ENCODE data around the gene AGBL3.

The AGBL3 gene

DNA sequence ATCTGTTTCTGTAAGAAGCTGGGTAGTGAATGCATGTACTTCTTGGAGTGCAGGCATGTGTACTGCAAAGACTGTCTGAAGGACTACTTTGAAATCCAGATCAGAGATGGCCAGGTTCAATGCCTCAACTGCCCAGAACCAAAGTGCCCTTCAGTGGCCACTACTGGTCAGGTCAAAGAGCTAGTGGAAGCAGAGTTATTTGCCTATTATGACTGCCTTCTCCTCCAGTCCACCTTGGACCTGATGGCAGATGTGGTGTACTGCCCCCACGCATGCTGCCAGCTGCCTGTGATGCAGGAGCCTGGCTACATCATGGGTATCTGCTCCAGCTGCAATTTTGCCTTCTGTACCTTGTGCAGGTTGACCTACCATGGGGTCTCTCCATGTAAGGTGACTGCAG is 142.6 kb downstream of the AGBL3 start:
- H3K27me3 ChIP-seq (ENCODE audit: control insufficient read depth, insufficient read depth, low read length): no peaks in the 10 kb centered on the region
- H3K4me3 ChIP-seq (ENCODE audit: low read length): no peak overlapping the region
- H3K9me3 ChIP-seq (ENCODE audit: control insufficient read depth, low read length): no peaks in the 10 kb centered on the region
- H3K9ac ChIP-seq (ENCODE audit: low read length): no peak overlapping the region
- no peaks in the 10 kb centered on the region for H3K36me3 ChIP-seq (ENCODE audit: control insufficient read depth, insufficient read depth, low read length)
- H3K4me1 ChIP-seq (ENCODE audit: control insufficient read depth, insufficient read depth, low read length): no peaks in the 10 kb centered on the region

DNA sequence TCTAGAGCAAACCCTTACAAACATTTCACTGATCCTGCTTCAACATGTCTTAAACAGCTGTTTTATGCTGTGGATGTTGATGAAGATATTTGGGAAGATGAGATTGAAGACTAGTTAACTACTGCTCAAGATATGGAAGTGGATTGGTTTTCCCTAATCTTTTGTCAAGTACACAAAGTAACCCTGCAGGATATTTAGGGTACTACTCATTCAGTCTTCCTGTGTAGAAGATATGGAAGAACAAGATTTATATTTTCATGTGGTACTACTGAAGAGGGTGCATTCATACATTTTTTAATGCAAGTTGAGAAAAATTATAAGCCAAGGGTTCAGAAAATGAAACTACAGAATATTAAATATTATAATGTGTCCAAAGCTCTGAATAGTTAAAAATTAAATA is 143.3 kb downstream of the AGBL3 start:
- Histone ChIP-seq H3K36me3 (ENCODE audit: control insufficient read depth, insufficient read depth, low read length) (no peaks in the 10 kb centered on the region), H3K9ac (ENCODE audit: low read length) (no peak overlapping the region), H3K9me3 (ENCODE audit: control insufficient read depth, low read length) (no peaks in the 10 kb centered on the region), H3K27me3 (ENCODE audit: control insufficient read depth, insufficient read depth, low read length) (no peaks in the 10 kb centered on the region), H3K4me1 (ENCODE audit: control insufficient read depth, insufficient read depth, low read length) (no peaks in the 10 kb centered on the region), H3K4me3 (ENCODE audit: low read length) (no peak overlapping the region)

DNA sequence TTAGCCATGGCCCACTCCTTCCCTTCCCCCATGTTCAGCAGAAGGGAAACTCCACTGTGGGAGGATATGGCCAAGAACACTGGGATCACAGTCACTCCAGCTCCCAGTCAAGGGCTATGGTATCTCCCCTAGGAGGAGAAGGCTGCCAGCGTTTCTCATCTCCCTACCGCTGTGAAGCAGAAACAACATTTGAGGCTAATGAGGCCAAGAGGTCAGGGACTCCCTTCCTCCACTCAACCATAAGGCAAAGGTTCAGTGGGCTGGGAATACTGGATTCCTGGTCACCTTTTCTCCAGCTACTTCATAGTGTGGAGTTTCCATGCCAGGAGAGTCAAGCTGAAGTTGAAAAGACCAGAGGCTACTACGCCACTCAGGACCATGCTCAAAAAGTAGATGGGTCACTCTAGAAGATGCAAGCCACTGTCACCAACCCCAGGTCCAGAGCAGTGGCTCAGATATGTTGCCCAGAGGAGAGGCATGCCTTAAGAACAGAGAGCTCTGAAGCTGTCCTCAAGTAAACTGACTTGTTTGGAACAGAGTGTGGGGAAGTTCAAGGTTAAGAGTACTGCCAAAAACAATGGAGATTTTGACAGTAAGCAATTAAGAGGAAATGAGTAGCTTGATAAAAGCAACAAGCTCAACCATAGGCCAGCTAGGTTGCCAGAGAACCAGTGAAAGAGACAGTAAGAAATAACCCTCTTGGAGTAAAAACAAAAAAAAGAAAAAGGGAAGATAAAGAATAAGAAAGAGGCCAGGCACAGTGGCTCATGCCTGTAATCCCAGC is 157.8 kb downstream of the AGBL3 start:
- H3K9ac ChIP-seq (ENCODE audit: low read length): no peak overlapping the region
- no peaks in the 10 kb centered on the region for H3K36me3 ChIP-seq (ENCODE audit: control insufficient read depth, insufficient read depth, low read length)
- H3K4me3 ChIP-seq (ENCODE audit: low read length): no peak overlapping the region
- no peaks in the 10 kb centered on the region for H3K9me3 ChIP-seq (ENCODE audit: control insufficient read depth, low read length)
- no peaks in the 10 kb centered on the region for H3K27me3 ChIP-seq (ENCODE audit: control insufficient read depth, insufficient read depth, low read length)
- H3K4me1 ChIP-seq (ENCODE audit: control insufficient read depth, insufficient read depth, low read length): peaks cover 7% of the 10 kb centered on the region

DNA sequence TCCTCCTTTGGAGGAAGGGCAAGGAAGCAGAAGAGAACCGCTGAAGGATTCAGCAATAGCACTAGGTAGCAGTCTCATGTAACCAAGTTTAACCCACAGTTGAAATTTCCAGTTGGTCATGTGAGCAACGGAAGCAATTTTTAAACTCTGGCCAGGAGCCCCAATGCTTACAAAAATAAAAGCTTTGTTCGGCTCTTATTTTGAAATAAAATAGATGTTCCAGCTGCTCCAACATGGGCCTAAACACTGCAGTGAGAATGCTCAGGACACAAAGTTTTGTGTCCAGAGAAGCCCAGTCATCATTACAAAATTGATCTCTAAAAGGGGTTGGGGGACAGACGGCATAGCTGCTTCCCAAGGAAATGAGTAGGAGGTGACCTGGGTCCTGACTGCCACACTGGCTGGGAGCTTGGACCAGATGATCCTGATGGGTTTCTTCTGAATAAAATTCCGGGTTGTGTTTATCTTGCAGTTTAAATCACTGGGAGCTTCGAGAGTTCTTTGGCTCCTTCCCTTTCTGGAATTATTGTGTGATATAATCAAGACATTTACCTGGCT is 161.1 kb downstream of the AGBL3 start:
- H3K4me1 ChIP-seq (ENCODE audit: control insufficient read depth, insufficient read depth, low read length): peaks cover 7% of the 10 kb centered on the region
- H3K36me3 ChIP-seq (ENCODE audit: control insufficient read depth, insufficient read depth, low read length): peaks cover 8% of the 10 kb centered on the region
- H3K27me3 ChIP-seq (ENCODE audit: control insufficient read depth, insufficient read depth, low read length): no peaks in the 10 kb centered on the region
- peak overlapping the region; percentile 66 for H3K9ac ChIP-seq (ENCODE audit: low read length)
- no peaks in the 10 kb centered on the region for H3K9me3 ChIP-seq (ENCODE audit: control insufficient read depth, low read length)
- H3K4me3 ChIP-seq (ENCODE audit: low read length): peak overlapping the region; percentile 48

DNA sequence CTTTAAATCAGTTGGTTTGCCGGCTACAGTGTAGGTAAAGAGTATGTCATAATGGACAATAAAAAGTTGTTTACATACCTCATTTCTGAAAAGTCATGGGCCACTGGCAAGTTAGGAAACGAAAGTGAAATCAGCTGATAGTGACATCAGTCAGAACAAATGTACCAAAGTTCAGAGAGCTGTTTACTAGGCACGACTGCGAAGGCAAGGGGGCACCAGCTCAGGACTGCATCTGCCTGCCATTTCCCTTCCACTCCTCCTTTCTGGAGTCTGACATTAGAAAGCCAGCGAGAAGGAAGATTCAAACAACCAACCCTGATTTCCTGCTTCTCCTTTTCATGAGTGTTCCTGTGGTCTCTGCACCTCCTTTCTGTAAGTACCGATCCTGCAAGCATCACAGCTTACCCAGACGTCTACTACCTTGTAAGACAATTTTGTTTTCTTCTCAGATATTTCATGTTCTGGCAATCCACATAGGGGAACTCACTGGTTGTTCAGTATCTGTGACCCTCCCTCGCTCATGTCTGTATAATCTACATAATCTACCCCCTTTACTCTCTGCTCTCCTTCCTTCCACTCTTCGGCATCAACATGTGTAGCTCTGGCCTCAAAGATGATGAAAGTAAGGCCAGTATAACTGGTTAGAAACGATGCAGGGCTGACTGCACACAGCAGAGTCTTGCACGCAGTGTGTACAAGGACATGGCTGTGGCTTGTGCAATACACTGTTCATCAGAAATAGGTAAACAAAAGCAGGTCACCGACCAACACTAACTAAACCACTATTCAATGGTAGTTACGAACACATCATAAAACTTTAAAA is 161.8 kb downstream of the AGBL3 start, which contains the start of gene TMEM140:
Gene TMEM140, plus strand, starts transcription at position 174 of the 823 bp plus-strand sequence. CDS start 16,370 bp downstream, outside the sequence.
- H3K36me3 ChIP-seq (ENCODE audit: control insufficient read depth, insufficient read depth, low read length): peaks cover 8% of the 10 kb centered on the region
- no peaks in the 10 kb centered on the region for H3K9me3 ChIP-seq (ENCODE audit: control insufficient read depth, low read length)
- H3K4me1 ChIP-seq (ENCODE audit: control insufficient read depth, insufficient read depth, low read length): peaks cover 7% of the 10 kb centered on the region
- H3K27me3 ChIP-seq (ENCODE audit: control insufficient read depth, insufficient read depth, low read length): no peaks in the 10 kb centered on the region
- H3K4me3 ChIP-seq (ENCODE audit: low read length): peak within 1 kb of the TSS; percentile 48
- peak within 1 kb of the TSS; percentile 66 for H3K9ac ChIP-seq (ENCODE audit: low read length)

DNA sequence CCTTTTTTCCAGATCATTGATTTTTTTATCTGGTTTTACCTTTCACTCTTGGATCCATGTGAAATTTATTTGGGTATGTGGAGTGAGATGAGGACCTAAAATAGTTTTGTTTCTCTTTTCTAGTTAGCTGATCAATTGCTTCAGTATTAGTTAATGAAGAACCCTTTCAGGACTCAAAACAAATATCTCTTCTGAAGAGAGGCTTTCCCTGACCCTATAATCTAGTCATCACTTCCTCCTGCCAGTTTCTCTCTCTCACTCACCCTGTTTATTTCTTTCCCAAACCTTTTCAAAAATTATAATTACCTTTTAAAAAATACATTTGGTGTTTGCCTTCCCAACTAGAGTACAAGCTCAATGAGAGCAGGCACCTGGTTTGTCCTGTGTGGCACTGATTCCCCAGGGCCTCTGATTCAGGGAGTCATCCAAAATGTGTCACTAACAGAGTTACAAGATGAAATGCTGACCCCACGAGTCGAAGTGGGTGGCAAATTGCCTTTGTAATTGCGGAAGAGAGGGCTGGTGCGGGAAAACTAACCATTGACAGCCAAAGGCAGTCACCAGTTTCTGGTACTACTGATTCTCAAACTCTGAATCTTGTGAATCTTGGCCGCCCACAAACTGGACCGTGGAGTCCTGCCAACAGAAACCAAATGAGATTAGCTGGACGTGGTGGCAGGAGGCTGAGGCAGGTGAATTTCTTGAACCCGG is 163.9 kb downstream of the AGBL3 start:
- H3K27me3 ChIP-seq (ENCODE audit: control insufficient read depth, insufficient read depth, low read length): no peaks in the 10 kb centered on the region

DNA sequence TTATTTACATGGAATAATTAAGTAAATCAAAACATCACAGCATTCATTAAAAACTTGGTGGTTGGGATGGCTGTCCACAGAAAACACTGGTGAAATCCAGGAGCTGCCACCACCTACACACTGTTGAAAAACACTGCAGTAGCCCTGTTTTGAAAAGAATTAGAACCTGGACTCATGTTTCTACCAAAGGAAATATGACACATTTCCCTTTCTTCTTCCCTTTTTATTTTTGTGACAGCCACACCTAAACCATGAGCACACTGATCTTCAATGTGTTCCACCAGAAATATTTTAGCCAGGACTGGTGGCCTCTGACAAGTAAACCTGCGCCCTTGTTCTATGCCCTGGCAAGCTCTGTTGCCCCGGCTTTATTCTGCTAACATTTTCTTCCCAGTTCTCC is 164.8 kb downstream of the AGBL3 start:
- Histone ChIP-seq H3K9me3 (ENCODE audit: control insufficient read depth, low read length) (no peaks in the 10 kb centered on the region), H3K4me1 (ENCODE audit: control insufficient read depth, insufficient read depth, low read length) (peaks cover 7% of the 10 kb centered on the region), H3K27me3 (ENCODE audit: control insufficient read depth, insufficient read depth, low read length) (no peaks in the 10 kb centered on the region), H3K36me3 (ENCODE audit: control insufficient read depth, insufficient read depth, low read length) (peaks cover 8% of the 10 kb centered on the region), H3K4me3 (ENCODE audit: low read length) (no peak overlapping the region), H3K9ac (ENCODE audit: low read length) (no peak overlapping the region)

More for the DNA sequence above, 163.9 kb downstream of the AGBL3 start:
- H3K4me1 ChIP-seq (ENCODE audit: control insufficient read depth, insufficient read depth, low read length): peaks cover 7% of the 10 kb centered on the region
- H3K9me3 ChIP-seq (ENCODE audit: control insufficient read depth, low read length): no peaks in the 10 kb centered on the region
- no peak overlapping the region for H3K4me3 ChIP-seq (ENCODE audit: low read length)
- H3K9ac ChIP-seq (ENCODE audit: low read length): no peak overlapping the region
- peaks cover 8% of the 10 kb centered on the region for H3K36me3 ChIP-seq (ENCODE audit: control insufficient read depth, insufficient read depth, low read length)

DNA sequence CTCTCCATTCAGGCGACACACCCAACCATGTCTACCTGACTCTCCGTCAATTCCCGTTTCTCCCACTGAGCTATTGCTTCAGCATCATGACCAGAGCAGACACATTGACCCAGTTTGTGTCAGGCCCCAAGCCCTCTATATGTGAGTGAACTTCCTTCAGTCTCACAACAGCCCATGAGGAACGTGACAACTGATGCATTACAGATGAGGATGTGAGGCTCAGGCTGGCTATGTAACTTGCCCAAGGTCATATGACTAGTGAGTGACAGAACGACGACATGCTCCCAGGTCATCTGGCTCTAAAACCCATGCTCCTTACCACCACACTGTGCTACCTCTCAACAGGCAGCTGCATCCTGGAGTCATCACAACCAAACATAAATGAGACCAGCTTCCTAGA is 165.2 kb downstream of the AGBL3 start:
- Histone ChIP-seq H3K9me3 (ENCODE audit: control insufficient read depth, low read length) (no peaks in the 10 kb centered on the region), H3K4me1 (ENCODE audit: control insufficient read depth, insufficient read depth, low read length) (peaks cover 7% of the 10 kb centered on the region), H3K9ac (ENCODE audit: low read length) (no peak overlapping the region), H3K36me3 (ENCODE audit: control insufficient read depth, insufficient read depth, low read length) (peaks cover 8% of the 10 kb centered on the region), H3K27me3 (ENCODE audit: control insufficient read depth, insufficient read depth, low read length) (no peaks in the 10 kb centered on the region), H3K4me3 (ENCODE audit: low read length) (no peak overlapping the region)

DNA sequence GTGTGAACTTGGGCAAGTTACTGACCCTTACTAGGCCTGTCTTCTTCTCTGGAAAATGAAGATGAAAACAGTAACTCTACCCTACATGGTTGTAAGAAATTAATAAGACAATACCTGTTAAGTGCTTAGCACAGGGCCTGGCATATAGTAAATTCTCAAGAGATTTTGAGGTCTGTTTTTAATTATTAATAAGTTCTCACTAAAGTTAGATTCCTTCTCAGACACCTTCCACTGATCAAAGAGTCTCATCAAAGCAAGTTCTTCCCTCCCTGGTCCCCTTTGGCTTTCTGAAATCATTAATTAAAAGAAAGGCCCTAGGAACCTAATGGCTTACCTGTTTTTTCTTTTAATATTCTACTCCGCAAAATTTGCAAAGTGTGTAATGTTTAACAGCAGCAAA is 166.1 kb downstream of the AGBL3 start:
- peaks cover 8% of the 10 kb centered on the region for H3K36me3 ChIP-seq (ENCODE audit: control insufficient read depth, insufficient read depth, low read length)

DNA sequence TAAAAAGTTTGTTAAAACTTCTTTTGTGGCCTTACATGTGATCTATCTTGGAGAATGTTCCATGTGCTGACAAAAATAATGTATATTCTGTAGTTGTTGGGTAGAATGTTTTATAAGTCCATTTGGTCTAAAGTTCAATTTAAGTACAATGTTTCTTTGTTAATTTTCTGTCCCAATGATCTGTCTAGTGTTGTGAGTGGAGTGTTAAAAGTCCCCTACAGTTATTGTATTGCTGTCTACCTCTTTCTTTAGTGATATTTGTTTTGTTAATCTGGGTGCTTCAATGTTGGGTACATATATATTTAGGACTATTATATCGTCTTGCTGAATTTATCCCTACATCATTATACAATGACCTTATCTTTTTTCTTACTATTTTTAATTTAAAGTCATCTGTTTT is 168.4 kb downstream of the AGBL3 start:
- Histone ChIP-seq H3K9ac (ENCODE audit: low read length) (no peak overlapping the region), H3K36me3 (ENCODE audit: control insufficient read depth, insufficient read depth, low read length) (peaks cover 8% of the 10 kb centered on the region), H3K27me3 (ENCODE audit: control insufficient read depth, insufficient read depth, low read length) (no peaks in the 10 kb centered on the region), H3K4me3 (ENCODE audit: low read length) (no peak overlapping the region), H3K9me3 (ENCODE audit: control insufficient read depth, low read length) (no peaks in the 10 kb centered on the region), H3K4me1 (ENCODE audit: control insufficient read depth, insufficient read depth, low read length) (peaks cover 5% of the 10 kb centered on the region)

More for the DNA sequence above, 166.1 kb downstream of the AGBL3 start:
- Histone ChIP-seq H3K27me3 (ENCODE audit: control insufficient read depth, insufficient read depth, low read length) (no peaks in the 10 kb centered on the region), H3K4me1 (ENCODE audit: control insufficient read depth, insufficient read depth, low read length) (peaks cover 2% of the 10 kb centered on the region), H3K4me3 (ENCODE audit: low read length) (no peak overlapping the region), H3K9ac (ENCODE audit: low read length) (no peak overlapping the region), H3K9me3 (ENCODE audit: control insufficient read depth, low read length) (no peaks in the 10 kb centered on the region)

DNA sequence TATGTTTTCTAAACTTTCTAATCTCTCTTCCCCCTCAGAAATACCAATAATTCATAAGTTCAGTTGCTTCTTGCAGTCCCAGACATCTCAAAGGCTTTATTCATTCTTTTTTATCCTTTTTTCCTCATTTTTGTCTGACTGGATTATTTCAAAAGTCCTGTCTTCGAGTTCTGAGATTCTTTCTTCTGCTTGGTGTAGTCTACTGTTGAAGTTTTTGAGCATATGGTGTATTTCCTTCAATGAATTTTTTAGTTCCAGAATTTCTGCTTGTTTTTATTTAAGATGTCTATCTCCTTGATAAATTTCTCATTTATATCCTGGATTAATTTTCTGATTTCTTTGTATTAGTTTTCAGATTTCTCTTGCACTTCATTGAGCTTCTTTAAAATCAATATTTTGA is 170.0 kb downstream of the AGBL3 start:
- peaks cover 20% of the 10 kb centered on the region for H3K4me1 ChIP-seq (ENCODE audit: control insufficient read depth, insufficient read depth, low read length)
- no peaks in the 10 kb centered on the region for H3K9me3 ChIP-seq (ENCODE audit: control insufficient read depth, low read length)
- no peak overlapping the region for H3K9ac ChIP-seq (ENCODE audit: low read length)
- peaks cover 6% of the 10 kb centered on the region for H3K36me3 ChIP-seq (ENCODE audit: control insufficient read depth, insufficient read depth, low read length)
- H3K4me3 ChIP-seq (ENCODE audit: low read length): no peak overlapping the region
- no peaks in the 10 kb centered on the region for H3K27me3 ChIP-seq (ENCODE audit: control insufficient read depth, insufficient read depth, low read length)

Data from mucosa of stomach (tissue), 1 donor.